ENCODE measurements around the gene ARL5C. TPM values are rescaled to one million over a fixed set of nuclear protein-coding genes. Genes with fewer than 3 reads are reported as not detected.

ARL5C gene
- total RNA-seq, 1 donor from 2014 or later = not detected

DNA sequence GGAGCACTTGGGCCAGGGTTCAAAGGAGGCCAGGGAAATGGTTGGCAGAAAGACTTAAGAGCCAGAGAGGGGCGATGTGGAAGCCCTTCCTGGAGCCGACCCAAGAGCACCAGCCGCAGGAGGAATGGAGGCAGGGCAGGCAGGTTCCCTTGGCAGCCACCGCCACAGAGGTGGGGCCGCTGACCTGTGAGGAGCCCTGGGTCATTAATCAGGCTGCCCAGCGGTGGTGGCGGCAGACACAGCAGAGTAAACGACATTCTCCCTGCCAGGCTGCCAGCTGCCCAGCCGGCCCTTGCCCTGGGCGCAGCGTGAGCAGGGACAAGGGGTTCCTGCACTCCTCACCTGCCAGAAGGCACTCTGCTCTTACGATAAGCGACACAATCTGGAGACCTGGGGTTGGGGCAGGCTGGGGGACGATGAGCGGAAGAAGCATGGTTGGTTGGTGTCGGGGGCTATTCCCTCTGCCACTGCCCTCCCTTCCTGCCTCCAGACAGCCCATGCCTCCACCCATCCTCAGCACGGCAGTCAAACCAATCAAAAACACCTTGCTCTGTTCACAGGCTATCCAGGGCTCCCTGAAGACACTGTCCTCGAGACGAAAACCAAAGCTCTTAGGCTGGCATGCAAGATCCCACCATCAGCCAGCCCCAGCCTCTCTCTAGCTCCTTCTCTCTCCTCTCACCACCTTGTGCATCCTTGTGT is 55.4 kb downstream of the ARL5C start:
- H3K4me3 Mint-ChIP-seq (ENCODE audit: low read depth) = no peak overlapping the region
- TF ChIP-seq, protein P1, sequence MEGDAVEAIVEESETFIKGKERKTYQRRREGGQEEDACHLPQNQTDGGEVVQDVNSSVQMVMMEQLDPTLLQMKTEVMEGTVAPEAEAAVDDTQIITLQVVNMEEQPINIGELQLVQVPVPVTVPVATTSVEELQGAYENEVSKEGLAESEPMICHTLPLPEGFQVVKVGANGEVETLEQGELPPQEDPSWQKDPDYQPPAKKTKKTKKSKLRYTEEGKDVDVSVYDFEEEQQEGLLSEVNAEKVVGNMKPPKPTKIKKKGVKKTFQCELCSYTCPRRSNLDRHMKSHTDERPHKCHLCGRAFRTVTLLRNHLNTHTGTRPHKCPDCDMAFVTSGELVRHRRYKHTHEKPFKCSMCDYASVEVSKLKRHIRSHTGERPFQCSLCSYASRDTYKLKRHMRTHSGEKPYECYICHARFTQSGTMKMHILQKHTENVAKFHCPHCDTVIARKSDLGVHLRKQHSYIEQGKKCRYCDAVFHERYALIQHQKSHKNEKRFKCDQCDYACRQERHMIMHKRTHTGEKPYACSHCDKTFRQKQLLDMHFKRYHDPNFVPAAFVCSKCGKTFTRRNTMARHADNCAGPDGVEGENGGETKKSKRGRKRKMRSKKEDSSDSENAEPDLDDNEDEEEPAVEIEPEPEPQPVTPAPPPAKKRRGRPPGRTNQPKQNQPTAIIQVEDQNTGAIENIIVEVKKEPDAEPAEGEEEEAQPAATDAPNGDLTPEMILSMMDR (IDR thresholded peaks at IDR 0.05; ENCODE audit: unreplicated experiment) = no peak
- H3K27me3 Mint-ChIP-seq = peaks cover 29% of the 10 kb centered on the region
- no peaks in the 10 kb centered on the region for H3K9me3 Mint-ChIP-seq (ENCODE audit: low read depth)
- no peaks in the 10 kb centered on the region for H3K36me3 Mint-ChIP-seq (ENCODE audit: insufficient read depth)
- H3K4me1 Mint-ChIP-seq (ENCODE audit: low read depth) = peaks cover 5% of the 10 kb centered on the region
- DNase-seq (ENCODE audit: low spot score, unreplicated experiment) = no peak
- H3K27ac Mint-ChIP-seq = no peak overlapping the region

DNA sequence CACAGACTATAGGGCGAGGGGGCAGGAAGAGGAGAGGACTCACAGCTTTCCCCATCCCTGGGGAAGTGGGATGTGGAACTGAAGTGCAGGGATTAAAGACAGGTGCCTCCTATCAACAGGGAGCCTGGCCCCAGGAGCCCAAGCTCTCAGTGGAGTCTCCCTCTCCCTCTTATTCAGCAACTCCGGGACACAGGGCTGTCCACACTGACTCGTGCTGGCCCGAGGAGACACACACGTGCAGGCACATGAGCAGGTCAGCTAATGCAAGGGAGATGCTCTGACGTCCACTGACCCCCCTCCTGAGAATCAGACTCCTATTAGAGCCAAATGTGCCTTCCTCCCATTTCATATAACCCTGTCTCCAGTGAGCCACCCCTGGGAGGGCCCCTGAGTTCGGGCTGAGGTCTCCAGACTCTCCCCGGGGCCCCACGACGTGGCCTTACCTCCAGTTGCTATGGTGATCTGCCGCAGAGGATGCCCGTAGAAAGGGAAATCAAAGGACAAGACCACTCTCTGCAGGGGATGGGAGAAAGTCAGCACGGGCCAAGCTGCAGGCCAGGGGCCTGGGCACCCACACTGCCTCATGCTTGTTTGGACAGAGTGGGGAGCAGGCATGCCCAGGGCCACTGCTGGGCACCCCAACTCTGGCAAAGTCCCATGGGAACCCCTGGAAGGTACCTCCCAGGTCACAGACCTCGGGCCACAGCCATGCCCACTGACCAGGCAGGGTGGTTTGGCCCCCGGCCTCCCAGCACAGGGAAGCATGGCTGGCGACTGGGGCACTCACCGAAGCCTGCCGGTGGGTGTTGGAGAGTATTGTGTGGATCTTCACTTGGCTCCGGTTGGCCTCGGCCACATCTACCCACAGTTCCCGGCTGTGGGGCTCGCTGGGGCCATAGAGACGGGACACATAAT is 57.2 kb downstream of the ARL5C start:
- TF ChIP-seq, protein P1 (IDR thresholded peaks at IDR 0.05; ENCODE audit: unreplicated experiment) = no peak
- Mint-ChIP-seq H3K4me3 (ENCODE audit: low read depth) (no peak overlapping the region), H3K9me3 (ENCODE audit: low read depth) (no peaks in the 10 kb centered on the region), H3K36me3 (ENCODE audit: insufficient read depth) (no peaks in the 10 kb centered on the region), H3K27ac (no peak overlapping the region), H3K4me1 (ENCODE audit: low read depth) (peaks cover 8% of the 10 kb centered on the region), H3K27me3 (peaks cover 20% of the 10 kb centered on the region)
- DNase-seq (ENCODE audit: low spot score, unreplicated experiment) = no peak

DNA sequence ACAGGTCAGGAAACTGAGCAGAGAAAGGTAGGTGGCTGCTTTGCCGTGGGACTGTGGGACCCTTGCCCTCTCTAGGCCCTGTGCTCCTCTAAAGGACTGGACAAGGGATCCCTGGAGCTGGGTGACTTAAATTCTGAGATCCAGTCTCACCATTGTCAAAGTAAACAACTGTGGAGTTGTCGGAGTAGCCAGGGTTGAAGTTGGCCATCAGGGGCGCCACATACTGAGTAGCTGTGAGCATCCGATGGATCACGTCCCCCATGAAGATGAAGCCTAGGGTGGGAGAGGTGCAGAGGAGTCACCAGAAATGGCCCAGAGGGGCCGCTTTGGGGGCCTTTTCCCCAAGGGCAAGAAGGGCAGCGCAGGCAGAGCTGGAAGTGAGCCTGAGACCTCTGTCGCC is 58.0 kb downstream of the ARL5C start:
- no peak overlapping the region for H3K27ac Mint-ChIP-seq

DNA sequence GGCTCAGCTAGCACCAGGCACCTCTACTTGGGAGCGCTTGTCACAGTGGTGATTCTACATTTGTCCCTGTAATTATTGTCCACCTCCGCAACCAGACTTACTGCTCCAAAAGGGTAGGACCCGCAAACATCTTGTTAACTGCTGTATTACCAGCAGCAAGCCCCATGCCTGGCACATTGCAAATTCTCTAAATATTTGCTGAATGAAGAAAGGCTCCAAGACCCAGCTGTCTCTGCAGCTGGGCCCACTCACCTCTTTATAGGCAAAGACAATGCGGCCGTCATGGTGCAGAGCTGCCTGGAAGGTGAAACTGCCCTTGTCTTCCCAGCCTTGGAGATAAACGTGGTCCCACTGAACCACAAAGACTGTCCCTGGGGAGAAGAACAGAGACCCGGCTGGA is 58.8 kb downstream of the ARL5C start:
- Mint-ChIP-seq H3K36me3 (ENCODE audit: insufficient read depth) (no peaks in the 10 kb centered on the region), H3K4me1 (ENCODE audit: low read depth) (peaks cover 8% of the 10 kb centered on the region), H3K9me3 (ENCODE audit: low read depth) (no peaks in the 10 kb centered on the region), H3K4me3 (ENCODE audit: low read depth) (no peak overlapping the region), H3K27me3 (peaks cover 17% of the 10 kb centered on the region), H3K27ac (no peak overlapping the region)
- DNase-seq (ENCODE audit: low spot score, unreplicated experiment) = no peak
- TF ChIP-seq, protein P1 (IDR thresholded peaks at IDR 0.05; ENCODE audit: unreplicated experiment) = no peak

More for the DNA sequence above, 58.0 kb downstream of the ARL5C start:
- Mint-ChIP-seq H3K9me3 (ENCODE audit: low read depth) (no peaks in the 10 kb centered on the region), H3K4me3 (ENCODE audit: low read depth) (no peak overlapping the region), H3K27me3 (peaks cover 20% of the 10 kb centered on the region), H3K4me1 (ENCODE audit: low read depth) (peaks cover 8% of the 10 kb centered on the region), H3K36me3 (ENCODE audit: insufficient read depth) (no peaks in the 10 kb centered on the region)
- TF ChIP-seq, protein P1 (IDR thresholded peaks at IDR 0.05; ENCODE audit: unreplicated experiment) = no peak
- no peak for DNase-seq (ENCODE audit: low spot score, unreplicated experiment)

Other genes with a start within 250 kb of the ARL5C start
- not detected in 2 replicates for gene FBXO47, start 198.8 kb downstream of the ARL5C start, total RNA-seq
- gene PLXDC1, start 14.5 kb downstream of the ARL5C start, total RNA-seq = 2.3 and 3.7 TPM in 2 replicates
- 11.3 and 13.8 TPM in 2 replicates for gene CACNB1, start 31.5 kb upstream of the ARL5C start, total RNA-seq
- 1,229 and 1,297 TPM in 2 replicates for gene RPL19, start 34.1 kb upstream of the ARL5C start, total RNA-seq
- gene STAC2, start 59.8 kb upstream of the ARL5C start, total RNA-seq = not detected in 2 replicates
- 21.7 and 26.8 TPM in 2 replicates for gene FBXL20, start 235.5 kb upstream of the ARL5C start, total RNA-seq

All from progenitor cell of endocrine pancreas (in vitro differentiated cells).